SK-N-SH treated with all-trans-retinoic acid at 6 μM for 48 hours (cell line): ENCODE results near the gene ITGB4.

Experiments
- ARNTL ChIP-seq: fragments of 450-650 bp; formaldehyde crosslinking; IDR thresholded peaks from 2 replicates; pipeline ENCODE4 v1.5.0; 2020; ENCODE audit warnings: low read depth, mild to moderate bottlenecking, moderate library complexity, borderline replicate concordance
- OSR1 ChIP-seq: fragments of 250-450 bp; sonication (Bioruptor Pico); IDR thresholded peaks from 2 replicates; pipeline ENCODE4 v1.8.0; 2022; ENCODE audit warnings: moderate library complexity, mild to moderate bottlenecking, inconsistent platforms
- PATZ1 ChIP-seq: fragments of 250-450 bp; sonication (Bioruptor Pico); IDR thresholded peaks from 2 replicates; pipeline ENCODE4 v1.8.0; 2020; ENCODE audit warnings: mild to moderate bottlenecking, moderate library complexity, borderline replicate concordance
- RARB ChIP-seq: fragments of 250-450 bp; sonication (Bioruptor Pico); IDR thresholded peaks from 2 replicates; pipeline ENCODE4 v1.8.0; 2021; ENCODE audit warnings: mild to moderate bottlenecking, moderate library complexity
- TCF4 ChIP-seq: fragments of 250-450 bp; sonication (Bioruptor Pico); IDR thresholded peaks from 2 replicates; pipeline ENCODE4 v1.8.0; 2021; ENCODE audit warnings: mild to moderate bottlenecking, moderate library complexity, borderline replicate concordance
- TOX ChIP-seq: fragments of 250-450 bp; sonication (Bioruptor Pico); IDR thresholded peaks from 2 replicates; pipeline ENCODE4 v1.8.0; 2021; ENCODE audit warnings: mild to moderate bottlenecking, moderate library complexity, borderline replicate concordance
- TSHZ2 ChIP-seq: fragments of 250-450 bp; sonication (Bioruptor Pico); IDR thresholded peaks from 2 replicates; pipeline ENCODE4 v1.5.0; 2020; ENCODE audit warnings: mild to moderate bottlenecking, moderate library complexity
- ZNF565 ChIP-seq: fragments of 450-650 bp; formaldehyde crosslinking; conservative IDR thresholded peaks from 2 replicates; pipeline ENCODE4 v1.5.0; 2020; ENCODE audit warnings: low read depth, mild to moderate bottlenecking, moderate library complexity

- TF ChIP-seq RARB (CRISPR knock-in tag) (no peak), ARNTL (CRISPR knock-in tag) (no peak), TCF4 (no peak), TSHZ2 (CRISPR knock-in tag) (no peak), PATZ1 (CRISPR knock-in tag) (no peak), OSR1 (CRISPR knock-in tag) (no peak), TOX (CRISPR knock-in tag) (no peak), ZNF565 (CRISPR knock-in tag) (no peak)
These were observed 30.6 kb downstream of the ITGB4 start for GRCh38 chr17:75751676-75752404.
